GM18507 (cell line): ENCODE data around the gene VPS36.
"Not testable (repeated sequence)": the region's sequence is repeated elsewhere in the genome, so short reads cannot be mapped to it uniquely, and the experiment has no call there.

Source experiments
- DNase-seq: peaks from one replicate; pipeline ENCODE4 v3.0.0; 2011; ENCODE audit warnings: low read depth; ENCODE audit not compliant: insufficient read length; ENCODE audit errors: extremely low spot score
- FAIRE-seq: peaks from 2 replicates; lab custom pipeline; 2011; peaks lifted over from hg19 to GRCh38; lab: Jason Lieb, UNC

Gene VPS36

GRCh38 chr13:52447815-52448552, 2.5 kb downstream of the VPS36 start:
- no peak for FAIRE-seq
- DNase-seq = no peak

- FAIRE-seq (peak; percentile 21), DNase-seq (no peak)
Measured at GRCh38 chr13:52447354-52447753, 3.1 kb downstream of the VPS36 start.

GRCh38 chr13:52446265-52446664, 4.2 kb downstream of the VPS36 start:
- DNase-seq (no peak), FAIRE-seq (no peak)

GRCh38 chr13:52432456-52432855, 18.0 kb downstream of the VPS36 start:
- DNase-seq (no peak), FAIRE-seq (no peak)

GRCh38 chr13:52428295-52428694, 22.1 kb downstream of the VPS36 start:
- FAIRE-seq = no peak

GRCh38 chr13:52421216-52421615, 29.2 kb downstream of the VPS36 start:
- no peak for FAIRE-seq

More at GRCh38 chr13:52428295-52428694, 22.1 kb downstream of the VPS36 start:
- DNase-seq = no peak

GRCh38 chr13:52419080-52419479, 31.4 kb downstream of the VPS36 start:
- DNase-seq (no peak), FAIRE-seq (no peak)

More at GRCh38 chr13:52421216-52421615, 29.2 kb downstream of the VPS36 start:
- no peak for DNase-seq

- DNase-seq (no peak), FAIRE-seq (no peak)
Measured at GRCh38 chr13:52414963-52415362, 35.5 kb downstream of the VPS36 start.

- DNase-seq (no peak), FAIRE-seq (no peak)
Measured at GRCh38 chr13:52414051-52414450, 36.4 kb downstream of the VPS36 start.

- no peak for FAIRE-seq
- DNase-seq = no peak
Measured at GRCh38 chr13:52412128-52412527, 38.3 kb downstream of the VPS36 start.

- FAIRE-seq = peak; percentile 67
- DNase-seq = peak; percentile 7
Measured at GRCh38 chr13:52411629-52412028, 38.8 kb downstream of the VPS36 start.

- not testable (repeated sequence) for FAIRE-seq, DNase-seq
Measured at GRCh38 chr13:52408071-52408658, 42.3 kb downstream of the VPS36 start.

GRCh38 chr13:52407436-52407835, 43.0 kb downstream of the VPS36 start:
- not testable (repeated sequence) for FAIRE-seq, DNase-seq

- peak; percentile 26 for FAIRE-seq
Measured at GRCh38 chr13:52406629-52407028, 43.8 kb downstream of the VPS36 start.

GRCh38 chr13:52405767-52406494, 44.5 kb downstream of the VPS36 start, which contains the start of gene THSD1:
TSS of gene THSD1 (minus strand) at chr13:52406172. CDS start at chr13:52402600, 3,572 bp downstream.
- FAIRE-seq = no peak
- DNase-seq = peak; percentile 4

More at GRCh38 chr13:52406629-52407028, 43.8 kb downstream of the VPS36 start:
- DNase-seq = no peak

GRCh38 chr13:52405369-52405766, 45.1 kb downstream of the VPS36 start:
- FAIRE-seq = no peak
- no peak for DNase-seq

- FAIRE-seq = no peak
- DNase-seq = no peak
Measured at GRCh38 chr13:52399708-52400107, 50.7 kb downstream of the VPS36 start.

GRCh38 chr13:52399046-52399445, 51.4 kb downstream of the VPS36 start:
- FAIRE-seq = no peak

GRCh38 chr13:52395704-52396103, 54.7 kb downstream of the VPS36 start:
- DNase-seq (no peak), FAIRE-seq (no peak)

More at GRCh38 chr13:52399046-52399445, 51.4 kb downstream of the VPS36 start:
- no peak for DNase-seq

GRCh38 chr13:52394586-52394985, 55.8 kb downstream of the VPS36 start:
- DNase-seq (no peak), FAIRE-seq (no peak)
